ENCODE data around the gene UROS.

The UROS gene

DNA sequence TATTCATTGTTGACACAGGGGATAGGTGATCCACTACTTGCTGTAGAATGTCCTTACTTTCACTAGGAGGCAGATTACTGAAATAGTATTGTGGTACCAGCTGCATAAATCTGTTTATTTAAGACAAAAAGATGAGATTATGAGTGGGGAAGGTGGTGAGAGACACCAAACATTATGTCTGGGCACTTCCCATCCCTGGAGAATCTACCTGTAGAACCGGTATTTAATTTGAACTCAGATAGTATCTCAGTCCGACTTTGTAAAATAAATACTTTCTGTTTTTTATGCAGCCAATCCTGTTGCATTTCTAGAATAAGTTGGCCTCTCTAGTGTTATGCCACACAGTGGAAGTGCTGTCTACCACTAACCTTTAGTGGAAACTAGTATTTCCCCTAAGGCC is 13.7 kb upstream of the UROS start:
- TF ChIP-seq RAD21 (IDR thresholded peaks at IDR 0.05; ENCODE audit: low read depth), result no peak
- TF ChIP-seq NFIC (IDR thresholded peaks at IDR 0.05), result no peak
- TF ChIP-seq TAF1 (IDR thresholded peaks at IDR 0.05; ENCODE audit: low read depth), result no peak
- no peak for TF ChIP-seq TCF12 (IDR thresholded peaks at IDR 0.05; ENCODE audit: low read depth)
- TF ChIP-seq TEAD4 (IDR thresholded peaks at IDR 0.05), result no peak
- no peak for TF ChIP-seq YY1 (IDR thresholded peaks at IDR 0.05; ENCODE audit: low read depth)
- TF ChIP-seq, protein P1, sequence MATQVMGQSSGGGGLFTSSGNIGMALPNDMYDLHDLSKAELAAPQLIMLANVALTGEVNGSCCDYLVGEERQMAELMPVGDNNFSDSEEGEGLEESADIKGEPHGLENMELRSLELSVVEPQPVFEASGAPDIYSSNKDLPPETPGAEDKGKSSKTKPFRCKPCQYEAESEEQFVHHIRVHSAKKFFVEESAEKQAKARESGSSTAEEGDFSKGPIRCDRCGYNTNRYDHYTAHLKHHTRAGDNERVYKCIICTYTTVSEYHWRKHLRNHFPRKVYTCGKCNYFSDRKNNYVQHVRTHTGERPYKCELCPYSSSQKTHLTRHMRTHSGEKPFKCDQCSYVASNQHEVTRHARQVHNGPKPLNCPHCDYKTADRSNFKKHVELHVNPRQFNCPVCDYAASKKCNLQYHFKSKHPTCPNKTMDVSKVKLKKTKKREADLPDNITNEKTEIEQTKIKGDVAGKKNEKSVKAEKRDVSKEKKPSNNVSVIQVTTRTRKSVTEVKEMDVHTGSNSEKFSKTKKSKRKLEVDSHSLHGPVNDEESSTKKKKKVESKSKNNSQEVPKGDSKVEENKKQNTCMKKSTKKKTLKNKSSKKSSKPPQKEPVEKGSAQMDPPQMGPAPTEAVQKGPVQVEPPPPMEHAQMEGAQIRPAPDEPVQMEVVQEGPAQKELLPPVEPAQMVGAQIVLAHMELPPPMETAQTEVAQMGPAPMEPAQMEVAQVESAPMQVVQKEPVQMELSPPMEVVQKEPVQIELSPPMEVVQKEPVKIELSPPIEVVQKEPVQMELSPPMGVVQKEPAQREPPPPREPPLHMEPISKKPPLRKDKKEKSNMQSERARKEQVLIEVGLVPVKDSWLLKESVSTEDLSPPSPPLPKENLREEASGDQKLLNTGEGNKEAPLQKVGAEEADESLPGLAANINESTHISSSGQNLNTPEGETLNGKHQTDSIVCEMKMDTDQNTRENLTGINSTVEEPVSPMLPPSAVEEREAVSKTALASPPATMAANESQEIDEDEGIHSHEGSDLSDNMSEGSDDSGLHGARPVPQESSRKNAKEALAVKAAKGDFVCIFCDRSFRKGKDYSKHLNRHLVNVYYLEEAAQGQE (IDR thresholded peaks at IDR 0.05; ENCODE audit: low read depth), result no peak
- no peak for TF ChIP-seq CREB1 (IDR thresholded peaks at IDR 0.05; ENCODE audit: low read depth)

DNA sequence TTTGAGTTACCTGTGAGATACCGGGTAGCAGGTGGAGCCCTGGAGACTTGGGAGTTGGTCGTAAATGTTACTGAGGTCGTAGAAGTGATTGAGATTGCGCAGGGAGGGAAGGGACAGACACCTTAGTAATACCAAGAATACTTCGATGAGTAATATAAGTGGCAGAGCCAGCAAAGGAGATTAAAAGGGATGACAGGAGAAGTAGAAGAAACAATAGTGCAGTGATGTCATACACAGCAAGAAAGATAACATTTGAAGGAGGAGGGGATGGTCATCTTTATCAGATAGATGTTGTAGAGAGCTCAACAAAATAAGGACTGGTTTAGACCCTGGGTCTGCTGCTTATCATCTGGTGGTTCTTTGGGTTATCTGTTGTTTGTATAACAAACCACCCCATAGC is 5.3 kb upstream of the UROS start:
- TF ChIP-seq TAF1 (IDR thresholded peaks at IDR 0.05; ENCODE audit: low read depth) (no peak), EGR1 (IDR thresholded peaks at IDR 0.05) (no peak), EP300 (IDR thresholded peaks at IDR 0.05; ENCODE audit: borderline replicate concordance) (no peak)

DNA sequence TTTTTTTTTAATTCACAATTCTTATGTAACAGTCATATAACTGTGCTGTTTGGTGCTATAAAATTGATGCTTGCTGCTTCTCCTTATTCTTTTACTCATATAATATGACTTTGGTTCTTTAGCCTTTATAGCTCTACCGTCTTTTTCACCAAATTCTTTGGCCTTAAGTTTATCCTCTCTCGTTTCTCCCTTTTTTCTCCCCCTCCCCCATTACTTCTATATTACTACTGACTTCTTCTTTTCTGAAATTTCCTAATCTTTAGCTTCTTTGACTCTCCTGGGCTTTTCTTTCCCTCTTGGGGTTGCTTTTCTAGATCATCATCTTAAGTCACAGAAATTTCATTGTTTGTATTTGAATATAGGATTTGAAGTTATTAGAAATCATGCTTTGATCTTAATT is 4.1 kb upstream of the UROS start:
- no peak for TF ChIP-seq FOXM1 (IDR thresholded peaks at IDR 0.05; ENCODE audit: borderline replicate concordance, low read depth)

GRCh38 chr10:125824736-125825135 is 1.7 kb upstream of the UROS start:
- no peak for TF ChIP-seq TAF1 (IDR thresholded peaks at IDR 0.05; ENCODE audit: low read depth)
- no peak for TF ChIP-seq EGR1 (IDR thresholded peaks at IDR 0.05)
- no peak for TF ChIP-seq CEBPB (IDR thresholded peaks at IDR 0.05)
- no peak for TF ChIP-seq YY1 (IDR thresholded peaks at IDR 0.05; ENCODE audit: low read depth)
- no peak for TF ChIP-seq ZBTB7A (IDR thresholded peaks at IDR 0.05; ENCODE audit: low read depth)
- TF ChIP-seq, protein P1 (IDR thresholded peaks at IDR 0.05; ENCODE audit: low read depth), result no peak

GRCh38 chr10:125823663-125824251 is 699 bp upstream of the UROS start:
- TF ChIP-seq ZBTB7A (IDR thresholded peaks at IDR 0.05; ENCODE audit: low read depth) (no peak), NFIC (IDR thresholded peaks at IDR 0.05) (no peak), CEBPB (IDR thresholded peaks at IDR 0.05) (no peak), RAD21 (IDR thresholded peaks at IDR 0.05; ENCODE audit: low read depth) (no peak)
- TF ChIP-seq, protein P1 (IDR thresholded peaks at IDR 0.05; ENCODE audit: low read depth), result 0 out of 2 replicates have a peak, but pooled peaks have one; percentile 3

DNA sequence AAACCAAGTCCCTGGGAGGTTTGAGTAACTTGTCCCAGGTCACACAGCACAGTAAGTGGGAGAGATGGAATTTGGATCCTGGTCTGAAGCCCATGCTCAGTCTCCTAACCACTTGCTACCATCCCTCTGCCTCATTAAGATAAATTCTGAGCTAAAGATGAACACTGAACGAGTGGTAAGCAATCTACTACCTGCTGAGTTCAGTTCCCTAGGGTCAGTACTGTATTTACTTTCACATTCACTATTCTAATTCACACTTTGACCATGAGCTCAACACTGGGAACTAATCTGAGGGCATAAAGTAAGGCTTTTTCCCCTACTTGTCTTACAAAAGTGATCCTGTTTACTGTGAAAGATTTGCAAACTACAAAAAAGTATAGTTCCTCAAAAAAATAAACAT is 2.4 kb downstream of the UROS start:
- TF ChIP-seq CREB1 (IDR thresholded peaks at IDR 0.05; ENCODE audit: low read depth) (no peak), RAD21 (IDR thresholded peaks at IDR 0.05; ENCODE audit: low read depth) (no peak), FOXM1 (IDR thresholded peaks at IDR 0.05; ENCODE audit: borderline replicate concordance, low read depth) (no peak), ZBTB7A (IDR thresholded peaks at IDR 0.05; ENCODE audit: low read depth) (no peak), EP300 (IDR thresholded peaks at IDR 0.05; ENCODE audit: borderline replicate concordance) (no peak), USF1 (IDR thresholded peaks at IDR 0.05) (no peak), TEAD4 (IDR thresholded peaks at IDR 0.05) (no peak), YY1 (IDR thresholded peaks at IDR 0.05; ENCODE audit: low read depth) (no peak), TCF12 (IDR thresholded peaks at IDR 0.05; ENCODE audit: low read depth) (no peak), EGR1 (IDR thresholded peaks at IDR 0.05) (no peak), CEBPB (IDR thresholded peaks at IDR 0.05) (no peak), TAF1 (IDR thresholded peaks at IDR 0.05; ENCODE audit: low read depth) (no peak)

Measured in Ishikawa (cell line).